Measurements from ENCODE around the gene RBBP7.

DNA sequence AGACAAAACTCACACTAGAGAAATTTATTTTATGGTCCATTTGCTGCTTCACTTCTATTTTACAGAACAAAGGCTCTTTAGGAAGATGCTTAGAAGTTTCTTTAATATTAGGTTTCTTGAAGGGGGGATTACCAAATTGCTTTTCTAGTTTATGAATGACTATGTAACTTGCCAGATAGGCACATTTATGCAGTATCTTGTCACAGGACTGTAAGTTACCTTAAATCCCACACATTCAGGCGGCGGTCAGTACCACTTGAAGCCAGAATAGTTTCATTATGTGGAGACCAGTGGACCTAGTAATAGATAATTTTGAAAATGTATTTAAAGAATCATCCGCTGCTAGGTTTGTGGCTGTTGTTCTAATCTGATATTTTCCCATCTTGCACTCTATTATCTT, 18.3 kb downstream of the RBBP7 start:
- TF ChIP-seq FOXM1 (IDR thresholded peaks at IDR 0.05; ENCODE audit: borderline replicate concordance) (no peak), FOXA1 (IDR thresholded peaks at IDR 0.05) (no peak), CTBP1 (IDR thresholded peaks at IDR 0.05; ENCODE audit: borderline replicate concordance) (no peak), SUZ12 (IDR thresholded peaks at IDR 0.05) (no peak), ZNF384 (IDR thresholded peaks at IDR 0.05) (no peak), TARDBP (IDR thresholded peaks at IDR 0.05) (no peak), L3MBTL2 (conservative IDR thresholded peaks at IDR 0.05) (no peak), NFRKB (IDR thresholded peaks at IDR 0.05) (no peak), FOXK2 (IDR thresholded peaks at IDR 0.05) (no peak), HDGF (IDR thresholded peaks at IDR 0.05; ENCODE audit: borderline replicate concordance) (no peak), SP1 (IDR thresholded peaks at IDR 0.05) (no peak), BHLHE40 (IDR thresholded peaks at IDR 0.05; ENCODE audit: borderline replicate concordance) (no peak), ARNT (IDR thresholded peaks at IDR 0.05) (no peak)
